Neural progenitor cell (in vitro differentiated cells): Measurements from ENCODE around the gene ACAN. TPM values are rescaled to one million over a fixed set of nuclear protein-coding genes. Genes with fewer than 3 reads are reported as not detected.

Source experiments
- DNase-seq: peaks from one replicate; pipeline ENCODE4 v3.0.0-alpha.2; 2016; ENCODE audit warnings: low spot score
- H2AFZ ChIP-seq: fragments of 200-600 bp; sonication (generic); replicated peaks from 2 replicates; pipeline ENCODE4 v1.6.1; 2016; ENCODE audit warnings: antibody characterized with exemption
- H3F3A ChIP-seq: fragments of 200-600 bp; sonication (generic); 2 replicates; pipeline ENCODE4 v1.6.1; 2016; ENCODE audit warnings: antibody characterized with exemption, low read depth
- H3K27ac ChIP-seq: fragments of 200-600 bp; sonication (generic); 2 replicates; pipeline ENCODE4 v1.5.1; 2016; ENCODE audit warnings: mild to moderate bottlenecking
- H3K27me3 ChIP-seq: fragments of 200-600 bp; sonication (generic); 2 replicates; pipeline ENCODE4 v1.6.1; 2016; ENCODE audit warnings: mild to moderate bottlenecking, moderate library complexity
- H3K36me3 ChIP-seq: fragments of 200-600 bp; sonication (generic); 2 replicates; pipeline ENCODE4 v1.5.1; 2016
- H3K4me1 ChIP-seq: fragments of 200-600 bp; sonication (generic); 2 replicates; pipeline ENCODE4 v1.6.1; 2016; ENCODE audit warnings: mixed run types
- H3K4me2 ChIP-seq: fragments of 200-600 bp; sonication (generic); 2 replicates; pipeline ENCODE4 v1.6.1; 2016
- H3K4me3 ChIP-seq: fragments of 200-600 bp; sonication (generic); 2 replicates; pipeline ENCODE4 v1.5.1; 2016
- H3K79me2 ChIP-seq: fragments of 200-600 bp; sonication (generic); 2 replicates; pipeline ENCODE4 v1.6.1; 2016; ENCODE audit warnings: low read depth
- H3K9ac ChIP-seq: fragments of 200-600 bp; sonication (generic); 2 replicates; pipeline ENCODE4 v1.6.1; 2016
- H3K9me3 ChIP-seq: fragments of 200-600 bp; sonication (generic); 2 replicates; pipeline ENCODE4 v1.5.1; 2016; ENCODE audit warnings: low read depth
- H4K20me1 ChIP-seq: fragments of 200-600 bp; sonication (generic); 2 replicates; pipeline ENCODE4 v1.6.1; 2016; ENCODE audit warnings: low read depth
- H3K27ac Mint-ChIP-seq: 3 replicates; pipeline ENCODE4 v1.8.0; 2021; ENCODE audit warnings: mixed read lengths
- H3K27me3 Mint-ChIP-seq: 2 replicates; pipeline ENCODE4 v1.8.0; 2022; ENCODE audit warnings: low read depth, mild to moderate bottlenecking, inconsistent platforms, moderate library complexity, mixed read lengths; ENCODE audit not compliant: insufficient read depth
- H3K36me3 Mint-ChIP-seq: 3 replicates; pipeline ENCODE4 v1.8.0; 2021; ENCODE audit warnings: mixed read lengths
- H3K4me1 Mint-ChIP-seq: 3 replicates; pipeline ENCODE4 v1.8.0; 2021; ENCODE audit warnings: mixed read lengths
- H3K4me3 Mint-ChIP-seq: 3 replicates; pipeline ENCODE4 v1.8.0; 2021; ENCODE audit warnings: mild to moderate bottlenecking, moderate library complexity, mixed read lengths
- H3K9me3 Mint-ChIP-seq: 3 replicates; pipeline ENCODE4 v1.8.0; 2020; ENCODE audit warnings: mixed read lengths
- EZH2 ChIP-seq: fragments of 200-600 bp; sonication (generic); IDR thresholded peaks from 2 replicates; pipeline ENCODE4 v1.6.1; 2017; ENCODE audit warnings: antibody characterized with exemption, mild to moderate bottlenecking, moderate library complexity
- EZH2phosphoT487 ChIP-seq: fragments of 200-600 bp; sonication (generic); IDR thresholded peaks from 2 replicates; pipeline ENCODE4 v1.6.1; 2017; ENCODE audit warnings: antibody characterized with exemption
- total RNA-seq: library from RNA; depleted of rRNA; stranded (reverse); fragments of >200 nt; gene quantifications from 2 replicates; pipeline ENCODE4 v1.2.3, GENCODE V29; 2015; ENCODE audit warnings: low replicate concordance
- TF ChIP-seq, protein P1 (sequence below): fragments of 200-600 bp; sonication (generic); IDR thresholded peaks from 2 replicates; pipeline ENCODE4 v1.5.1; 2017; ENCODE audit warnings: antibody characterized with exemption, mild to moderate bottlenecking

ACAN gene
- total RNA-seq, 1 donor from 2014 or later, result 0.06 TPM

DNA sequence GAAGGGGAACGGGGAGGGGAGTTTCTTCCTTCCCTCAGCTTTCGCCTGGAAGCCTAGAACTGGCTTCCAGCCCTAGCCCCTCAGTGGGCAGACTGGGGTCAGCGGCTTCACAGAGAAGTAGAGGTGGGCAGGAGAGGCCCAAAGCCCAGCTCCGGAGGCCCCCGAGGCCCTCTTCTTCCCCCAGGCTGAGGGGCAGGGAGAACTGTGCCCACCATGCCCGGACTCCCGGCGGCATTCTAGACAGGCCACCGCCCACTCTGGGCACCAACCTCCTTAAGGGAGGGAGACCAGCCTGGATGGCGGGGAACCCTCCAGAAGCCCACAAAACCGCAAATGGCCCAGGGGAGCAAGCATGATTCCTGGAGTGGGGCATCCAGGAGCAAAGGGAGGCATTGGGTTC, 74.2 kb downstream of the ACAN start:
- H3K9me3 ChIP-seq, result no peaks in the 10 kb centered on the region
- Mint-ChIP-seq H3K4me3 (no peak overlapping the region), H3K4me1 (no peaks in the 10 kb centered on the region), H3K9me3 (no peaks in the 10 kb centered on the region), H3K27me3 (peaks cover 4% of the 10 kb centered on the region), H3K36me3 (no peaks in the 10 kb centered on the region), H3K27ac (no peak overlapping the region)
- H3K4me3 ChIP-seq, result no peak overlapping the region
- no peaks in the 10 kb centered on the region for H3K79me2 ChIP-seq
- no peaks in the 10 kb centered on the region for H3F3A ChIP-seq
- H3K27me3 ChIP-seq, result no peaks in the 10 kb centered on the region
- DNase-seq, result no peak
- TF ChIP-seq EZH2 (no peak), EZH2phosphoT487 (no peak)
- TF ChIP-seq, protein P1, sequence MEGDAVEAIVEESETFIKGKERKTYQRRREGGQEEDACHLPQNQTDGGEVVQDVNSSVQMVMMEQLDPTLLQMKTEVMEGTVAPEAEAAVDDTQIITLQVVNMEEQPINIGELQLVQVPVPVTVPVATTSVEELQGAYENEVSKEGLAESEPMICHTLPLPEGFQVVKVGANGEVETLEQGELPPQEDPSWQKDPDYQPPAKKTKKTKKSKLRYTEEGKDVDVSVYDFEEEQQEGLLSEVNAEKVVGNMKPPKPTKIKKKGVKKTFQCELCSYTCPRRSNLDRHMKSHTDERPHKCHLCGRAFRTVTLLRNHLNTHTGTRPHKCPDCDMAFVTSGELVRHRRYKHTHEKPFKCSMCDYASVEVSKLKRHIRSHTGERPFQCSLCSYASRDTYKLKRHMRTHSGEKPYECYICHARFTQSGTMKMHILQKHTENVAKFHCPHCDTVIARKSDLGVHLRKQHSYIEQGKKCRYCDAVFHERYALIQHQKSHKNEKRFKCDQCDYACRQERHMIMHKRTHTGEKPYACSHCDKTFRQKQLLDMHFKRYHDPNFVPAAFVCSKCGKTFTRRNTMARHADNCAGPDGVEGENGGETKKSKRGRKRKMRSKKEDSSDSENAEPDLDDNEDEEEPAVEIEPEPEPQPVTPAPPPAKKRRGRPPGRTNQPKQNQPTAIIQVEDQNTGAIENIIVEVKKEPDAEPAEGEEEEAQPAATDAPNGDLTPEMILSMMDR, result no peak
- no peak overlapping the region for H3K4me2 ChIP-seq
- no peak overlapping the region for H2AFZ ChIP-seq
- no peak overlapping the region for H3K9ac ChIP-seq
- H4K20me1 ChIP-seq, result no peaks in the 10 kb centered on the region
- no peaks in the 10 kb centered on the region for H3K4me1 ChIP-seq
- no peaks in the 10 kb centered on the region for H3K36me3 ChIP-seq
- no peak overlapping the region for H3K27ac ChIP-seq

GRCh38 chr15:88877906-88878305, 74.7 kb downstream of the ACAN start:
- DNase-seq, result no peak
- H3K27me3 Mint-ChIP-seq, result peaks cover 4% of the 10 kb centered on the region

GRCh38 chr15:88878720-88879184, 75.5 kb downstream of the ACAN start:
- H3K36me3 ChIP-seq, result no peaks in the 10 kb centered on the region
- H3K27me3 ChIP-seq, result no peaks in the 10 kb centered on the region
- H3K27me3 Mint-ChIP-seq, result peaks cover under 1% of the 10 kb centered on the region
- no peak overlapping the region for H3K9ac ChIP-seq
- H2AFZ ChIP-seq, result peak overlapping the region; percentile 89
- no peak overlapping the region for H3K4me3 ChIP-seq
- H3K27ac ChIP-seq, result no peak overlapping the region
- H3K4me3 Mint-ChIP-seq, result no peak overlapping the region
- DNase-seq, result peak; percentile 82
- no peaks in the 10 kb centered on the region for H4K20me1 ChIP-seq
- H3K79me2 ChIP-seq, result no peaks in the 10 kb centered on the region
- H3K9me3 Mint-ChIP-seq, result no peaks in the 10 kb centered on the region
- no peak overlapping the region for H3K27ac Mint-ChIP-seq
- H3K4me2 ChIP-seq, result no peak overlapping the region
- H3F3A ChIP-seq, result no peaks in the 10 kb centered on the region
- H3K4me1 ChIP-seq, result no peaks in the 10 kb centered on the region
- no peaks in the 10 kb centered on the region for H3K9me3 ChIP-seq
- H3K36me3 Mint-ChIP-seq, result no peaks in the 10 kb centered on the region
- TF ChIP-seq, protein P1, result peak; percentile 81
- no peak for TF ChIP-seq EZH2
- TF ChIP-seq EZH2phosphoT487, result no peak
- no peaks in the 10 kb centered on the region for H3K4me1 Mint-ChIP-seq

More at GRCh38 chr15:88877906-88878305, 74.7 kb downstream of the ACAN start:
- Histone ChIP-seq H4K20me1 (no peaks in the 10 kb centered on the region), H3K27me3 (no peaks in the 10 kb centered on the region), H3K27ac (no peak overlapping the region), H3K9me3 (no peaks in the 10 kb centered on the region), H3F3A (no peaks in the 10 kb centered on the region), H3K4me2 (no peak overlapping the region), H3K4me1 (no peaks in the 10 kb centered on the region), H3K79me2 (no peaks in the 10 kb centered on the region), H3K4me3 (no peak overlapping the region), H2AFZ (no peak overlapping the region), H3K9ac (no peak overlapping the region), H3K36me3 (no peaks in the 10 kb centered on the region)
- Mint-ChIP-seq H3K4me1 (no peaks in the 10 kb centered on the region), H3K9me3 (no peaks in the 10 kb centered on the region), H3K4me3 (no peak overlapping the region), H3K36me3 (no peaks in the 10 kb centered on the region), H3K27ac (no peak overlapping the region)
- TF ChIP-seq EZH2phosphoT487 (no peak), EZH2 (no peak)
- TF ChIP-seq, protein P1, result no peak
